GM19468 (cell line): Measurements from ENCODE around the gene PARM1.
A peak's percentile ranks its signal among the peaks of the same experiment; 100 is the strongest.
"Not testable (repeated sequence)": the region's sequence is repeated elsewhere in the genome, so short reads cannot be mapped to it uniquely, and the experiment has no call there.

Source experiments
- ATAC-seq: cut with Tn5 transposase; IDR thresholded peaks from one replicate; pipeline ENCODE4 v1.9.1; 2021; ENCODE audit warnings: mild to moderate bottlenecking, moderate library complexity, moderate number of reproducible peaks; ENCODE audit not compliant: unreplicated experiment; ENCODE audit errors: extremely low read depth

Gene PARM1

DNA sequence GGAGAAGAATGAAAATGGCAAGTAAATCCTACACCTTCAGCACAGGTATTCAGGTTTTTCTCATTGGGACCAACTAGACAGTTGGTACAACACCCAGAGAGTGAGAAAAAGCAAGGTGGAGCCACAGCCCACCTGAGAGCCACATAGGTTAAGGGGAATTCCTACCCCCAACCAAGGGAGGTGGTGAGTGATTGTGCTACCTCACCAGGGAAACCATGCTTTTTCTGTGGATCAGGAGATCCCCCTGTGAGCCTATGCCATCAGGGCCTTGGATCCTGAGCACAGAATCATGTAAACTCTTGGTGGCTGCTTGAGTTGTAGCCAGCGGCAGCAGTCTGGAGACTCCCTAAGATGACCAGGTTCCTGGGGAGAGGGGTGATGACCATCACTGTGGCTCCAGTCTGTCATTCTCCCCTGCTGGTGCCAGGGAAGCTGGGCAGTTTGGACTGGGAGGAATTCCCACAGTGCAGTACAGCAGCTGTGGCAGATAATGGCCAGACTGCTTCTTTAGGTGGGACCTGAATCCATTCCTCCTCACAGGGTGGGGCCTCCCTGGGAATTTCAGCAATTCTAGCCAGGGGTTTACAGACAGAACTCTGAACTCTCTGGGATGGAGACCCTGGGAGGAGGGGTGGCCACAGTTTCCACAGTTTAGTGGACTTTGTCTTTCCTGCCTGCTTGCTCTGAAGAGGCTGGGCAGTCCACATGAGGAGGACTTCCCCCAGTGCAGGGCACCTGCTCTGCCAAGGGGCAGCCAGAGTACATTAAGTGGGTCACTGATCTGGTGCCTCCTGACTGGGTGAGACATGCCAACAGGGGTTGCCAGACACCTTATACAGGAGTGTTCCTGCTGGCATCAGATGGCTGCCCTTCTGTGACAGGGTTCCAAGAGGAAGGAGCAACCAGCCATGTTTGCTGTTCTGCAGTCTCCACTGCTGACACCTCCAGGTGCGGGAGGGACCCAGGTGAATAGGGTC lies 43.2 kb downstream of the PARM1 start:
- ATAC-seq: no peak

- ATAC-seq: no peak
Observed at GRCh38 chr4:74982546-74983252, 49.8 kb downstream of the PARM1 start.

DNA sequence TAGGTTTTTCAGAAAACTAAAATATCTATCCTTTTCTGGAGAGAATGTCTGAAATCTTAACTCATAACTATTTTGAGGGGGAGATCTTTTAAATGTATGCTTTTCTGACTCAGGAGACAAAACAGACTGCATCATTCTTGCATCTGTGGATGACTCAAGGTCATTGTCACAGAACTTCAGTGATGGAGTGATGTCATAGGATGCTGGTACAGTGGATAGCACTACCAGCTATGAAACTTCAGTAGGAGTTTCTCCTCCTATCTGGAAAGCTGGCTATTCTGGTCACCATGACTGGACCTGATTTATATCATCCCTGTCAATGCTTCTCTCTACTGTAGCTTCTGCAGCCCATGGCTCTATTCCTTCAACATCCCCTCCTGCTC lies 50.3 kb downstream of the PARM1 start:
- ATAC-seq: no peak

DNA sequence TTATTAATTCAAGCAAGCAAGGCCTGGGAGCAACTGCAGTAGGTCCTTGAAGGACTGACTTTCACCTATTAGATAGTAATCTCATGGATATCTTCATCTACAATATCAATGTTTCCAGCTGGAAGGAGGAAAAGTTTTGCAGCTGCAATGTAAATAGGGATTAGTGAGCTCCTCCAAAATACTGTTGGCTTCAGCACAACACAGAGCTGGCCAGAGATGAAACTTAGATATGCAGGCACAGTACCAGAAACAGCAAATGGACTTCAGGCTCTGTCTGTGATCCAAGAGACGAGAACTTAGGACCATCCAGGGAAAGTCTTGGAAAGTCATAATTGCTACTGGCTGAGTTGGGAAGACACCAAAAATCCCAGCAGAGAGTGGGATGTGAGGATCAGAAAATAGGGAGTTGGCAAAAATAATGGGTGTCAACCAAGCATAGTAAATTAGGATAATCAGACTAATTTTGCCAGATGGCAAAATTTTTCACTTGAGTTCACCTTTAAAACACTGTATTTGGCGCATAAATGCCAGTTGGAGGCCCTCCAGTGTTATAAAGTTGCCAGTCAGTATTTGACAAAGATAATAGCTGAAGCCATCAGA lies 57.5 kb downstream of the PARM1 start:
- ATAC-seq: no peak

DNA sequence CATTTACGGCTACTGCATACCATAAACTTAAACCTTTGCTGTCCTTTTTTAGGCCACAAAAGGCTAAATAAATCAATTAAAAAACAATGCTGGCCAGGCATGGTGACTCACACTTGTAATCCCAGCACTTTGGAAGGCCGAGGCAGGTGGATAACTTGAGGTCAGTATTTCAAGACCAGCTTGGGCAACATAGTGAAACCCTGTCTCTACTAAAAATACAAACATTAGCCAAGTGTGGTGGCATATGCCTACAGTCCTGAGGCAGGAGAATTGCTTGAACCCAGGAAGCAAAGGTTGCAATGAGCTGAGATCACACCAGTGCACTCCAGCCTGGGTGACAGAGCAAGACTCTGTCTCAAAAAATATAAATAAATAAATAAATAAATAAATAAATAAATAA lies 61.5 kb downstream of the PARM1 start:
- not testable (repeated sequence) for ATAC-seq

- no peak for ATAC-seq
Observed at GRCh38 chr4:74996996-74997395, 64.1 kb downstream of the PARM1 start.

- ATAC-seq: no peak
Observed at GRCh38 chr4:74997948-74998729, 65.2 kb downstream of the PARM1 start.

DNA sequence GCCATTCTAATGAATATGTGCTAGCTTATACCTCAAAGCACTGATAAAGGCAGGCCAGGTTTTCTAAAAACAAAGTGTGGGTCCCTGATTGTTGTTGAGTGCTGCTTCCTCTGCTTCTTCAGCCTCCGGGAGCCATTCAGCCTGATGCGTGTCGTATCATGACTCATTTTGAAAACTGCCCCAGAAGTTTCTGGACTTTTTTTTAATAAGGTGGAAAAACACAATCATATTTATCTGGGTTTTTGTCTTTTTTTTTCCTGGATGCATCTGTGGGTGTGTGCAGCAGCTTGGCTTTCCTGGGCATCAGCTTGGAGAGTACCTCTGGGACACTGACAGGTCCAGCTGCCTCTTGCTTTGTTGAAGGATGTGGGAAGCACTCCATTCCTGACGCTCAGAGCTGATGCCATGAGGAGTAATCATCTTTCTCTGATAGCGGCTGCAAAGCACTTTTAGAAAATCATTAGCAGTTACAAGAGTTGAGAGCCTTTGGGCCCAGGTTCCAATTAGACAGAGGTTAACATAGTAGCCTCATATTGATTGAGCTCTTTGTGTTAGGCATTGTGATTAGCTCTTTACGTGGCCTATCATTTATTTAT lies 66.9 kb downstream of the PARM1 start:
- ATAC-seq: no peak

- no peak for ATAC-seq
Observed at GRCh38 chr4:75001871-75002270, 69.0 kb downstream of the PARM1 start.

- no peak for ATAC-seq
Observed at GRCh38 chr4:75002381-75002780, 69.5 kb downstream of the PARM1 start.

DNA sequence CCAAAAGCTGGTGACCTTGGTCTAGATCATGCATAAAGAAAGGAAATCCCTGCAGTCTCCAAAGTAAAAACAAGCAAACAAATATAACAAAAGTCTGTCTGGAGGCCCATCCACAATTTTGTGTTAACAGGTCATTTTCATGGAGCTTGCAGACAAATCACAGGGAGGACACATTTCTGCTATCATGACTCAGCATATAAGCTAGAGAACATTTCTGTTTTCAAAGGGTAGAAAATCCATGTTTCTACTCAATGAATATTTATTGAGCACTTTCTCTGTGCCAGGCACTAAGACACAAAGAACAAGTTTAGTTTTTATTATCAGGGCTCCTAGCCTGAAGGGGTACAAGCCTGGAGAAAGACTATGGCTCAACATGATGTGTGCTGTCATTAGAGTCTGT lies 71.1 kb downstream of the PARM1 start:
- no peak for ATAC-seq

GRCh38 chr4:75004755-75005668 lies 72.1 kb downstream of the PARM1 start:
- ATAC-seq: peak; percentile 71

GRCh38 chr4:75005727-75006126 lies 72.8 kb downstream of the PARM1 start:
- ATAC-seq: no peak

DNA sequence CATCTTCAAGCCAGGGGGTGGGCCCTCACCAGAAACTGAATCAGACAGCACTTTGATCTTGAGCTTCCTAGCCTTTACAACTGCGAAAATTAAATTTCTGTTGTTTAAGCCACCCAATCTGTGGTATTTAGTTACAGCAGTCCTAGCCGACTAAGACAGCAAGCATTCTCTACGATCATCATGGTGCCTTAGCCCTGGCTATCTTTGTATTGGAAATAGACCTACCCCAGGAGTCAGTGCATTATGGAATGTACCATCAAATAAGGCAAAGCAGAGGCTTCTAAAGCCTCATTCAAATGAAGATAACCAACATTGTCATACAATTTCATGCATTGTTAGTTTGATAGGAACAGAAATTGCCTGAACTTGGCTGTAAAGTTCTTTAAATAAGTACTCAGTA lies 75.0 kb downstream of the PARM1 start:
- no peak for ATAC-seq

DNA sequence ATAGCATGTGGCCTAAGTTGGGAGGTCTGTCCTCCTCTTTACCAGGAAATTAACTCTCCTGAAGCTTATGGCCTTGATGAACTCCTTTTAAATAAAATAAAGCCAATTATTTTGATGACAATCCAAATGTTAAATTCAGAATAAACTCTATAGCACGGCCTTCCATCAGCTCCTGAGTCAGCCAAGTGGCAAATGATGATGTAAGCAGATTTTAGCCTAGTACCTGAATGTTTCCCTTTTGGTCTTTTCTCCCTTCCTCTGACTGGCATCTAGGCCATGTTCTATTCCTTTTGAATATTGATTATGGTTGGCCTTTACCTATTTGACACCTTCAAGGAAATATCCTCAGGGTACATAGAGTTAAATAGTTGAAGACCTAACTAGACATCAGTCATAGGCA lies 76.2 kb downstream of the PARM1 start:
- no peak for ATAC-seq

GRCh38 chr4:75011131-75011795 lies 78.3 kb downstream of the PARM1 start:
- no peak for ATAC-seq

DNA sequence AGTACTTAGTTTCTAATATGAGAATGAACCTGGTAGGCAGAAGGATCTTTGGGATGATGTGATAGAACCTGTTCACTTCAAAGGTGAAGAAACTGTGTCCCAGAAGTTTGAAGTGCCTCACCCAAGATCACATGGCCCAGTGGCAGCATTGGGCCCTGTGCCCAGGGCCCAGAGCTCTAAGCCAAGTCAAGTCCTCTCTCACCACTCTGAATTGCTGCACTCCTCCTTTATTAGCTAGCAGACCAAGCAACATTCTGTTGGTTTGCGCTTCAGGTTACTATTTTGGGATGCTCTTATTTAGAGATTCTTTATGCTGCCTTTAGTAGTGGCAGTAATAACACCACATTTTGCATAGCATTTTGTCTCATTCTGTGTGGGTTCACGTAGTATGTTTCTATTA lies 82.7 kb downstream of the PARM1 start:
- ATAC-seq: no peak

- ATAC-seq: no peak
Observed at GRCh38 chr4:75016472-75016871, 83.6 kb downstream of the PARM1 start.
